ENCODE measurements around the gene KCNC4. TPM values are rescaled to one million over a fixed set of nuclear protein-coding genes. Genes with fewer than 3 reads are reported as not detected.
A peak's percentile ranks its signal among the peaks of the same experiment; 100 is the strongest.

The KCNC4 gene
- total RNA-seq, result 1 to 10 TPM; 4.8 to 9.6 TPM

DNA sequence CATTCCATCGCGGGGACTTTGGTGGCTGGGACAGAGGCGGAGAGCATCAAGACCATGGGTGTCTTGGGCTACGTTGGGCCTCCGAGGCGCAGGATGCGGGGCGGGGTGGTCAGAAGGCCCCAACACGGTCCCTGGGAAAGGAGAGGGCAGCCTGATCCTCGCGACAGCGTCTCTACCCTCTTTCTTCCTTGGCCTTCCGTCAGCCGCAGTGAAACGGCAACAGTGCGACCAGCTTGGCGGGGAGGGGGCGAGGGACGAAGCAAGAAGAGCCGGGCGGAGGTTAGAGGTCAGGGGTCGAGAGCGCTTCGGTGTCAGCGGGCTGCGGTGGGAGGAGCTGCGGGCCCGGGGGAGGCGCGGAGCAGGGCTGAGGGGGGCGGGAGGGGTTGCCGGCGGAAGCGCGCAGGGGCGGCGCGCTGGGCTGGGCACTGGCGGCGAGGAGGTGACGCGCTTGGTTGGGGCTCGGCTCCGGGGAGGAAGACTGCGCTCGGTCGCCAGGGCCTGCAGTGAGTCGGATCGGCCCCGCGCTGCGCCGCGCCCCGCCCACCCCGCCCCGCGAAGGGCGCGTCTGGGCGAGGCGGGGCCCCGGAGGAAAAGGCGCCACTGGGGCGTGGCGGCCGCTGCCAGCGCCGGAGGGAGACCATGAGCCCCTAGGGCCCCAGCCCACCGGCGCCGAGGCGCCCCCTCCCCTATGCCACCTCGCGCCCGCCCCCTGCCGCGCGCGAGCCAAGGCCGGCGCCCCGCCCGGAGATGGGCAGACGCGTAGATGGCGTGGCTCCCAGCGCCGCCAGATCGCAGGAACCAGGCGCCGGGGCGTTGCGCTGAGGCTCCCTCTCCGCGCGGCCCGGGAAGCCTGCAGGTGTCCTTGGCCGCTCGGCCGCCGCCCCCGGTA lies at the start of gene KCNC4:
KCNC4 (plus strand) TSS at position 600 of the 889 bp plus-strand sequence. CDS start 1,186 bp downstream, outside the sequence.
- H3K4me3 Mint-ChIP-seq, result peak within 1 kb of the TSS; percentile 79
- peaks cover 3% of the 10 kb centered on the region for H3K36me3 Mint-ChIP-seq
- H3K9me3 Mint-ChIP-seq (ENCODE audit: low read depth), result no peaks in the 10 kb centered on the region
- ATAC-seq (peak; percentile 93), DNase-seq (peak; percentile 96)
- peaks cover 44% of the 10 kb centered on the region for H3K4me1 Mint-ChIP-seq
- peaks cover 13% of the 10 kb centered on the region for H3K27me3 Mint-ChIP-seq
- H3K27ac Mint-ChIP-seq, result peak within 1 kb of the TSS; percentile 91
- CTCF ChIA-PET, result interaction anchor here (0.6 to 18.2 kb wide), 16 partner anchors 8 to 577 kb away, joined by 3 to 415 read pairs (median 17); partner anchors contain the start of genes LAMTOR5 and RBM15

DNA sequence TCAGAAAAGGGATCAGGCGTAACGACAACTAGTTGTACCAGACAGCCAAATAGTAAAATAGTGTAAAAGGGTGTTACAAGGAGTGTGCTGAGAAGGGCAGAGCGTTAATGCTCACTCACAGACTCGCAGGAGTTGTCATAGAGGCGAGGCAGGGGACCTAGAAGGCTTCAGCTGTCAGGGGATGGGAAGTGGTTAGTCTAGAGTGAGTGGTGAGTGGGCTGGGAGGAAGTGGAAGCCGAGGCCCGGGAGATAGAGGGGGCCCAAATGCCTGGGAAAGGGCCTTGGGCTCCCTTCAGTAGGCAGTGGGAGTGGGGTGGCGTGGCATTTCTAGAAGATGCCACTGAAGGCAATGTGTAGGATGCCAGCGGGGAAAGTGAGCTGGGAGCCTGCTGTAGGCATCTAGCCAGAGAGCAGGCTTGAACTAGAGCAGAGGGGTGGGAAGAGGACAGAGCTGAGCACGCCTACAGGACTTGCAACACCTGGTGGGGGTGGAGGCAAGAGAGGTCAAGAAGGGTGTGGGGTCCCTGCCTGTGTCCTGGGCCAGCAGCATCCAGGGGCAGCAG lies 49.5 kb upstream of the KCNC4 start:
- Mint-ChIP-seq H3K36me3 (no peaks in the 10 kb centered on the region), H3K27ac (no peak overlapping the region), H3K4me3 (no peak overlapping the region), H3K27me3 (peaks cover 29% of the 10 kb centered on the region), H3K9me3 (ENCODE audit: low read depth) (no peaks in the 10 kb centered on the region), H3K4me1 (peaks cover 4% of the 10 kb centered on the region)
- CTCF ChIA-PET, result no interaction called here
- DNase-seq (no peak), ATAC-seq (no peak)

DNA sequence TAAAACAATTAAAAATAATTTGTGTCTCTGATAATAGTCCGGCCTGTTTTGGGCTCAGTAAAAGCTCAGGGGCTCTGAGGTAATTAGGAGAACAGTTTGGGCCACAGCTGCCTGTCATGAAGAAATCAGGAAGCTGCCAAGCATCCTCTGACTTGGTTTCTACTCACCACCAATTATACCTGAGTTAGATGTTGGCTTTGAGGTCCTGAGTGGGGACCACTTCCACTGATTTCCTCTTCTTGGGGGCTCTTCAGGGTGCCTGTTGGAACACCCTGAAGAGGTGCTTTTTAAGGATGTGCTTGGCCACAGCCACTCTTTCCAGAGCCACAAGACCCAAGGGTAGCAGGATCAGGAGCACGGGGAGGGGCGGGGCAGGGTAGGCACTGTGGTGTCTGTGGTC lies 48.9 kb upstream of the KCNC4 start:
- peaks cover 4% of the 10 kb centered on the region for H3K4me1 Mint-ChIP-seq
- CTCF ChIA-PET, result interaction anchor here (1.2 kb wide), 1 partner anchor 73 kb away, joined by 4 read pairs; no protein-coding TSS in a partner anchor

DNA sequence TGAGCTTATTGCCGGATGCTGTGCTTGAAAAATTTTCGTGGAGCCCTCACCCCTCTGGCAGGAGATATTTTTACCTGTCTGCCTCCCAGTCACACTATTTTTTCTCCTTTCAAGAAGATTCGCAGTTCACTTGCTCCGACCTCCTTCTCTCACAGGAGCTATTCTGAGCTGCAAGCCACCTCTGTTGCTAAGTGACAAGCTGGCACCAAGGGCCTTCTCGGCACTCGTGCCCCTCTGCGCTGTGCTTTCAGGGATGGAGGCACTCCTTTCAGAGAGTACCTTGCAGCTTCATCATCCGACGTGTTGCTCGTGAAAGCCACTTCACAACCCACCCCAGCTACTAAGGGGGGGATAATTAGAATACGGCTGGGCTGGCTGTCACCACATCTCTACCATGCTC lies 48.3 kb upstream of the KCNC4 start:
- Mint-ChIP-seq H3K36me3 (no peaks in the 10 kb centered on the region), H3K9me3 (ENCODE audit: low read depth) (no peaks in the 10 kb centered on the region), H3K4me1 (peaks cover 4% of the 10 kb centered on the region), H3K4me3 (no peak overlapping the region), H3K27me3 (peaks cover 21% of the 10 kb centered on the region), H3K27ac (no peak overlapping the region)
- no peak for ATAC-seq
- CTCF ChIA-PET, result interaction anchor here (1.2 to 2.0 kb wide), 2 partner anchors 74 to 334 kb away, joined by 4 to 6 read pairs; no protein-coding TSS in a partner anchor
- DNase-seq, result no peak

More for the DNA sequence above, 48.9 kb upstream of the KCNC4 start:
- no peaks in the 10 kb centered on the region for H3K36me3 Mint-ChIP-seq
- no peaks in the 10 kb centered on the region for H3K9me3 Mint-ChIP-seq (ENCODE audit: low read depth)
- H3K27me3 Mint-ChIP-seq, result peaks cover 28% of the 10 kb centered on the region
- H3K27ac Mint-ChIP-seq, result no peak overlapping the region
- ATAC-seq (no peak), DNase-seq (no peak)
- no peak overlapping the region for H3K4me3 Mint-ChIP-seq

DNA sequence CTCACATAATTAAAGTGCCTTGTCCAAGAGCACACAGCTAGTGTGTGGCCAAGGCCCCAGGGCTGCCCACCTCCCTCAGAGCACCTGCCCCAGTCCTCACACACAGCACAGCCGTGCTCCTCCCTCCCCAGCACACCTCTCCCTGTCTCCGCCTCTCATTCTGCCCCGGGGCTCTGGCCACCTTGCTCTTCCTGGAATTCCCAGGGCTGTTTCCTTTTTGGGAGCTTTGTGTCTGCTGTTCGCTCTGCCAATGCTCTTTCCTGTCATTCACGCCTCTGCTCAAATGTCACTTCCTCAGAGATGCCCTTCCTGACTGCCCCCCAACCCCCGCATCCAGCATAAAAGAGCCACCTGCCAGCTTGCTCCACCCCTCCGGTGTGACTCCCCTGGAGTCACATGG lies 46.5 kb upstream of the KCNC4 start:
- DNase-seq (no peak), ATAC-seq (no peak)
- Mint-ChIP-seq H3K9me3 (ENCODE audit: low read depth) (no peaks in the 10 kb centered on the region), H3K27me3 (peaks cover 15% of the 10 kb centered on the region), H3K36me3 (no peaks in the 10 kb centered on the region), H3K4me3 (no peak overlapping the region), H3K4me1 (peaks cover 4% of the 10 kb centered on the region), H3K27ac (no peak overlapping the region)
- CTCF ChIA-PET, result interaction anchor here (1.3 to 2.0 kb wide), 2 partner anchors 44 to 332 kb away, joined by 3 to 6 read pairs; no protein-coding TSS in a partner anchor

DNA sequence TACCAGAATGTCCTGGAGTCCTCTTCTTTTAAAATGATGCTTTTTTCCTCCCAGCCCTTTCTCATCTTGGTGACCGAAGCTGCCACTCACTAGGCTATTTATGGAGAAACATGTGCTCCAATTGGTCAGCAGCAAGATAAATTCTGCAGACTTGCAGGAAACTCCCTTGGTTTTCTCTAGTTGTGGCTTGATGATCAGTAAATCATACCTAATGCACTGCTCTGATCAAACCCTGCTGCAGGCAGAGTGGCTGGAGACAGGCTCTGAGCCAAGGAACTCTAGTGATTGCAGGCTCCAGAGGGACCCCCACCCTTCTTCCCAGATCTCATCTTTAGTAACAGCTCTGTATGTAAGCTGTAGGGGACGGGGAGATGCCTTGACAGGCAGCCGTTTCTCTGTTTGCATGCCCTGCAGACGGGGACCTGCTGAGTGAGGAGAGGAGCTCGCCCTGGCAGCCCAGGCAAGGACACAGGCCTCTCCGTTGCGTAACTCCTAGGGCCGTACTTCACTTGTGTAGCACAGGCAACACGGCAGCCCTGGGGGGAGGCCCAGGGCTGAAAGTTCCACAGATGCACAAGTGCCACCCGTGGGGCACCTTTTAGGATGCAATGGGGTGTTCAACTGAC lies 45.3 kb upstream of the KCNC4 start:
- Mint-ChIP-seq H3K27ac (no peak overlapping the region), H3K9me3 (ENCODE audit: low read depth) (no peaks in the 10 kb centered on the region), H3K27me3 (peaks cover 10% of the 10 kb centered on the region), H3K4me1 (peaks cover 4% of the 10 kb centered on the region), H3K4me3 (no peak overlapping the region), H3K36me3 (no peaks in the 10 kb centered on the region)
- DNase-seq (no peak), ATAC-seq (no peak)
- CTCF ChIA-PET, result interaction anchor here (1.3 kb wide), 1 partner anchor 43 kb away, joined by 3 read pairs; no protein-coding TSS in a partner anchor

DNA sequence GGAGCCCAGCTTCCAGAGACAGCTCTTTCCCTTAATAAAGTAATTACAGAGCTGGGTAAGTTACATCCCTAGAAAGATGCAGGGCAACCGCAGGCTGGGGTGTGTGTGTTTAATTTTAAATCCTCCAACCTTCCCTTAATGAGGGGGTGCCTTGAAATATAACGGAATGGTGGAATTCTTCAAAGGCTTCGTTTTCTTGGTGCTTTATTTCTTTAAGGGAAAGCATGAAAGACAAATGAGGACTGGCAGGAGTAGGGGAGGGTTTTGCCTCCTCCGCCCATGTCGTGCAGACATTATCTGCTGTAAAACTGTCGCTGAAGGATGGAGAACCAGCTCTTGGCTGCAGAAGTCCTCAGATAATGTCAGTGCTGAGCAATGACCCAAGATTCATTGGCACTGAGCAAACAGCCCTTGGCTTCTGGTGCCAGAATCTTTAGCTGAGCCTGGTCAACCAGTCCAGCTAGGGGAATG lies 44.3 kb upstream of the KCNC4 start:
- Mint-ChIP-seq H3K4me3 (no peak overlapping the region), H3K36me3 (no peaks in the 10 kb centered on the region), H3K9me3 (ENCODE audit: low read depth) (no peaks in the 10 kb centered on the region), H3K27me3 (peaks cover 4% of the 10 kb centered on the region), H3K4me1 (no peaks in the 10 kb centered on the region), H3K27ac (no peak overlapping the region)
- no peak for ATAC-seq
- no peak for DNase-seq
- CTCF ChIA-PET, result no interaction called here

DNA sequence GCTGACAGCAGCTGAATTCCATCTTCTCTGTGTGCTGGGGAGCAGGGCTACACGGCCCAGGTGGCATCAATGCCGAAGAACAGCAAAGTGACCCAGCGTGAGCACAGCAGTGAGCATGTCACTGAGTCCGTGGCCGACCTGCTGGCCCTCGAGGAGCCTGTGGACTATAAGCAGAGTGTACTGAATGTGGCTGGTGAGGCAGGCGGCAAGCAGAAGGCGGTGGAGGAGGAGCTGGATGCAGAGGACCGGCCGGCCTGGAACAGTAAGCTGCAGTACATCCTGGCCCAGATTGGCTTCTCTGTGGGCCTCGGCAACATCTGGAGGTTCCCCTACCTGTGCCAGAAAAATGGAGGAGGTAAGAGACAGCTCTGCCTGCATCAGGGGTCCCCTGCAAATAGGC lies 43.3 kb upstream of the KCNC4 start:
- no peaks in the 10 kb centered on the region for H3K4me1 Mint-ChIP-seq
- no peaks in the 10 kb centered on the region for H3K36me3 Mint-ChIP-seq
- DNase-seq, result no peak
- no peak overlapping the region for H3K27ac Mint-ChIP-seq
- no peaks in the 10 kb centered on the region for H3K9me3 Mint-ChIP-seq (ENCODE audit: low read depth)
- CTCF ChIA-PET, result interaction anchor here (1.5 kb wide), 1 partner anchor 23 kb away, joined by 4 read pairs; no protein-coding TSS in a partner anchor
- H3K4me3 Mint-ChIP-seq, result no peak overlapping the region
- no peak for ATAC-seq
- H3K27me3 Mint-ChIP-seq, result peaks cover 4% of the 10 kb centered on the region

DNA sequence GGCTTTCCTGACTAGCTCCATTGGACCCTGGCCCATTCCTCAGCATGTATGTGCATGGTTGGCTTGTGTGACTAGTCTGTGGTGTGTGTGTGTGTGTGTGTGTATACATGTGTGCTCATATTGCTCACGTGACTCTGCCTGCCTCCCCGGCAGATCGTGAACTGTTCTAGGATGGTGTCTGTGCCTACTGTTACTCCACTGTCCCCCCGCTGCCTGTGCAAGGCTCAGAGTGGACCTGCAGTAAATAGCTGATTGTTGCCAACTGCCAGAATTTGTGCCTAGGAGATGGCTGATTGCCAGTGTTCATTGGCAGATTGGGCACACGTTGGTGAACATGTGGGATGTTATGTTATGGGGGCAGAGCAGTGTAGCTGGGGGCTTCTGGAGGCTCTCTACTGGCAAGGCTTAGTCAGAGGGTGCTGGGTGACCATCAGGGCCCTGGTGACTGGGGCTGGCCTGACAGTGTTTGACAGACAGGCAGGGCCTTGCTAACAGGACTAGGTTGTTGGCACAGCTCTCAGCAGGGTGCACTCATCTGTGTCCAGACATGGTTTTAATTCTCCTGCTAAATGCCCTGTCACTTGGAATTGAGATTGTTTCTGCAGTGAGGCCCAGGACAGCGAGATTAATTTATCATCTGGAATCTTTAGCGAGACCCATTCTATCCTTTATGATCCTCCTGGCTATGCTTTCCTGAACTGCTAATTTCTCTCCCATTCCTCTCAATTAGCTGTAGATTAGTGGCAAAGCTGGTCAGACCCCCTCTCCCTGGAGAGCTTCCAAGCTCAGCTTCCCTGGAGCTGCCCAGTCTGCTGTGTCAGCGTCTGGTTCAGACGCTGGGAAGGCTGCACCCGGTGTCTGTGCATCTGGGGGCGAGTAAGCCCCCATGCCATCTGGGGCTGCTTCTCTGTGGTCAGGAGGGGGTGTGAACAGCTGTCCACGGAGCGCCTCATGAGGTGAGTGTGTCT lies 39.1 kb upstream of the KCNC4 start:
- Mint-ChIP-seq H3K4me3 (no peak overlapping the region), H3K9me3 (ENCODE audit: low read depth) (no peaks in the 10 kb centered on the region), H3K27me3 (no peaks in the 10 kb centered on the region), H3K36me3 (no peaks in the 10 kb centered on the region), H3K4me1 (no peaks in the 10 kb centered on the region), H3K27ac (no peak overlapping the region)
- DNase-seq, result no peak
- no peak for ATAC-seq
- CTCF ChIA-PET, result no interaction called here

DNA sequence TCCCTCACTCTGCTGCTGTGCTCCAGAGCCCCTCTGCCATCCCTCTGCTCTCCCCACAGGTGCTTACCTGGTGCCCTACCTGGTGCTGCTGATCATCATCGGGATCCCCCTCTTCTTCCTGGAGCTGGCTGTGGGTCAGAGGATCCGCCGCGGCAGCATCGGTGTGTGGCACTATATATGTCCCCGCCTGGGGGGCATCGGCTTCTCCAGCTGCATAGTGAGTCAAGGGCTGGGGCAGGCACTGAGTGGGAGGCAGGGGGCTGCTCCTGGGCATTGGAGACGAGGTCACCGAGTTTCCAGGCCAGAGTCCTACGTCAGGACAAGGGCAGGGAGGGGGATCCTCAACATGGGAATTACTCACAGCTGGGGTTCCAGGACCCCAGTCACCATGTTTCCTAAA lies 38.1 kb upstream of the KCNC4 start:
- CTCF ChIA-PET, result interaction anchor here (1.0 kb wide), 1 partner anchor 112 kb away, joined by 3 read pairs; no protein-coding TSS in a partner anchor
- no peak overlapping the region for H3K27ac Mint-ChIP-seq
- H3K27me3 Mint-ChIP-seq, result no peaks in the 10 kb centered on the region

DNA sequence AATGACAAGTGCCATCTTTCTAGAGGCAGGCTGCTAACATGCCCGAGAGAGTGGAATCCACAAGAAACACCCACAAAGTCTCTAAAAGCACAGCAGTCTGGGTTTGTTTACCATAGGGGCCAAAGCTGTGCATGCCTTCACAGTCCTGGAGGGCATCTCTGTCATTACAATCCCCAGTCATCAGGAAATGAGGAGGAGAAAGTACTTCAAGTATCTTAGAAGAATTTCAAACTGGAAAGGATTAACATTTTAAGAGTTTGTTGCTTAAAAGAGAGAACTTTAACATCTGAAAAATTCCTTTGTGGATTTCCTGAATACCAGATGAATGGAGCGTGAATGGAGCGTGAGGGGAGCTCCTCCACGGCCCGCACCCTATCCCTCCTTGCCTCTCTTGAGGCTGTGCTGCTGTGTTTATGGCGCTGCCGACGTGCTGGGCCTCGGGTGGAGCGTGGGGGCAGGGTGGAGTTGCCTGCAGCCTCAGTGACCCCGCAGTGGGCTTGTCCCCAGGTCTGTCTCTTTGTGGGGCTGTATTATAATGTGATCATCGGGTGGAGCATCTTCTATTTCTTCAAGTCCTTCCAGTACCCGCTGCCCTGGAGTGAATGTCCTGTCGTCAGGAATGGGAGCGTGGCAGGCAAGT lies 36.5 kb upstream of the KCNC4 start:
- Mint-ChIP-seq H3K4me3 (no peak overlapping the region), H3K9me3 (ENCODE audit: low read depth) (no peaks in the 10 kb centered on the region), H3K4me1 (no peaks in the 10 kb centered on the region), H3K36me3 (no peaks in the 10 kb centered on the region), H3K27ac (no peak overlapping the region), H3K27me3 (peaks cover 5% of the 10 kb centered on the region)
- no peak for DNase-seq
- CTCF ChIA-PET, result no interaction called here
- no peak for ATAC-seq

More for the DNA sequence above, 38.1 kb upstream of the KCNC4 start:
- no peak for DNase-seq
- Mint-ChIP-seq H3K9me3 (ENCODE audit: low read depth) (no peaks in the 10 kb centered on the region), H3K36me3 (no peaks in the 10 kb centered on the region), H3K4me1 (no peaks in the 10 kb centered on the region), H3K4me3 (no peak overlapping the region)
- ATAC-seq, result no peak

DNA sequence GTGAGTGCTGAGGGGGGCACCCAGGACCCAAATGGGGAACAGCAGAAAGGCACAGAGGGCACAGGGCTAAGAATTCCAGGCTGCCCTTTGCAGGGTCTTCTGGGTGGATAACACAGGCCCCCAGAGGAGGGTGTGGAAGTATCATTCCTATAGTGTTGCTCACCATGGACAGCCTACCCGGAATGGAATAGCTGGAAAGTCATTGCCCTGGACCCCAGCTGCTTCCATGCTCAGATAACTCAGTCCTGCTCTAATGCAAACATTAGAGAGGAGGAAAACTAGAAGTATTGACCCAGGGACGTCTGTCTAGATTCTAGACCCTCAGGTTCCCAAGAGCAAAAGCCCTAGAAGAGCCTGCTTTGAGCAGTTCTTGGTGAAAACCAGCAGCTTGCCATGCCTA lies 35.2 kb upstream of the KCNC4 start:
- Mint-ChIP-seq H3K9me3 (ENCODE audit: low read depth) (no peaks in the 10 kb centered on the region), H3K36me3 (no peaks in the 10 kb centered on the region), H3K4me1 (no peaks in the 10 kb centered on the region), H3K4me3 (no peak overlapping the region), H3K27ac (no peak overlapping the region), H3K27me3 (peaks cover 5% of the 10 kb centered on the region)
- CTCF ChIA-PET, result no interaction called here
- DNase-seq (no peak), ATAC-seq (no peak)

All from activated CD8-positive, alpha-beta memory T cell treated with anti-CD3 and anti-CD28 coated beads, Interleukin-2, amount 10 ng/mL, durations not matched to agents 7 days and 5 days (primary cell).